DMS53 (cell line): ENCODE measurements around the gene ZP2.
"Not testable (repeated sequence)": the region's sequence is repeated elsewhere in the genome, so short reads cannot be mapped to it uniquely, and the experiment has no call there.

Experiments
- DNase-seq: peaks from one replicate; lab custom pipeline; 2025; lab: John Stamatoyannopoulos, UW

The ZP2 gene

GRCh38 chr16:21172650-21173049 is 38.7 kb downstream of the ZP2 start:
- DNase-seq = no peak

GRCh38 chr16:21170116-21170515 is 41.3 kb downstream of the ZP2 start:
- DNase-seq = not testable (repeated sequence)

- no peak for DNase-seq
Observed at GRCh38 chr16:21169249-21169981, 42.0 kb downstream of the ZP2 start.

GRCh38 chr16:21167929-21168602 is 43.3 kb downstream of the ZP2 start:
- no peak for DNase-seq

GRCh38 chr16:21167360-21167759 is 44.0 kb downstream of the ZP2 start:
- DNase-seq = no peak

- DNase-seq = no peak
Observed at GRCh38 chr16:21166561-21166961, 44.8 kb downstream of the ZP2 start.

GRCh38 chr16:21164521-21165168 is 46.7 kb downstream of the ZP2 start:
- no peak for DNase-seq

GRCh38 chr16:21163576-21163975 is 47.8 kb downstream of the ZP2 start:
- no peak for DNase-seq

GRCh38 chr16:21162661-21163151 is 48.7 kb downstream of the ZP2 start:
- DNase-seq = peak; percentile 5

- no peak for DNase-seq
Observed at GRCh38 chr16:21161211-21161610, 50.2 kb downstream of the ZP2 start.

GRCh38 chr16:21160276-21160675 is 51.1 kb downstream of the ZP2 start:
- no peak for DNase-seq

- DNase-seq = peak; percentile 74
Observed at GRCh38 chr16:21159281-21159951, 52.0 kb downstream of the ZP2 start.

GRCh38 chr16:21158208-21159110 is 52.9 kb downstream of the ZP2 start, which contains the start of gene LDAF1:
LDAF1 (plus strand) TSS chr16:21158674; CDS start chr16:21161183, 2,509 bp downstream.
- DNase-seq = peak; percentile 85

- peak; percentile 56 for DNase-seq
Observed at GRCh38 chr16:21157632-21158031, 53.7 kb downstream of the ZP2 start.

GRCh38 chr16:21156767-21157467 is 54.5 kb downstream of the ZP2 start:
- DNase-seq = peak; percentile 81

- not testable (repeated sequence) for DNase-seq
Observed at GRCh38 chr16:21156011-21156410, 55.4 kb downstream of the ZP2 start.

GRCh38 chr16:21153124-21153729 is 58.1 kb downstream of the ZP2 start:
- peak; percentile 78 for DNase-seq

GRCh38 chr16:21152160-21153030 is 59.0 kb downstream of the ZP2 start:
- peak; percentile 49 for DNase-seq

GRCh38 chr16:21150375-21151001 is 60.9 kb downstream of the ZP2 start, which contains the start of gene DNAH3:
DNAH3 (minus strand) TSS chr16:21150846; CDS start chr16:21150319, 527 bp downstream.
- DNase-seq = peak; percentile 92
